HepG2 (cell line): ENCODE data around the gene SAE1. TPM values are rescaled to one million over a fixed set of nuclear protein-coding genes. Genes with fewer than 3 reads are reported as not detected.

ENCODE experiments used
- BCL6 ChIP-seq: IDR thresholded peaks from 2 replicates; pipeline ENCODE4 v1.6.1; 2016; ENCODE audit warnings: missing genetic modification reagents, missing compliant biosample characterization
- FOXJ3 ChIP-seq: sonication (generic); formaldehyde crosslinking; IDR thresholded peaks from 2 replicates; pipeline ENCODE4 v1.4.0; 2020; ENCODE audit warnings: missing genetic modification reagents, mild to moderate bottlenecking, borderline replicate concordance
- KAT8 ChIP-seq: IDR thresholded peaks from 2 replicates; pipeline ENCODE4 v1.6.1; 2016; ENCODE audit warnings: missing genetic modification reagents, missing compliant biosample characterization
- PHF8 ChIP-seq: sonication (generic); formaldehyde crosslinking; IDR thresholded peaks from 2 replicates; pipeline ENCODE4 v1.5.0; 2020; ENCODE audit warnings: missing genetic modification reagents
- TARDBP ChIP-seq: sonication (generic); formaldehyde crosslinking; IDR thresholded peaks from 2 replicates; pipeline ENCODE4 v1.8.0; 2022; ENCODE audit warnings: mild to moderate bottlenecking, missing genetic modification reagents
- TBX2 ChIP-seq: sonication (generic); formaldehyde crosslinking; IDR thresholded peaks from 2 replicates; pipeline ENCODE4 v1.5.0; 2020; ENCODE audit warnings: missing genetic modification reagents, mild to moderate bottlenecking, borderline replicate concordance
- ZFX ChIP-seq: sonication (generic); formaldehyde crosslinking; IDR thresholded peaks from 2 replicates; pipeline ENCODE4 v1.4.0; 2020; ENCODE audit warnings: mild to moderate bottlenecking, low read depth, missing genetic modification reagents, moderate library complexity
- ZNF570 ChIP-seq: sonication (generic); formaldehyde crosslinking; IDR thresholded peaks from 2 replicates; pipeline ENCODE4 v1.4.0; 2020; ENCODE audit warnings: mild to moderate bottlenecking, missing genetic modification reagents, borderline replicate concordance
- ZNF678 ChIP-seq: sonication (generic); formaldehyde crosslinking; IDR thresholded peaks from 2 replicates; pipeline ENCODE4 v1.4.0; 2020; ENCODE audit warnings: mild to moderate bottlenecking, missing genetic modification reagents
- ZNF790 ChIP-seq: sonication (generic); formaldehyde crosslinking; IDR thresholded peaks from 2 replicates; pipeline ENCODE4 v1.8.0; 2022; ENCODE audit warnings: missing genetic modification reagents, mild to moderate bottlenecking, borderline replicate concordance
- polyA plus RNA-seq, 8 experiments: library from polyadenylated mRNA; depleted of rRNA in 3 of 8; stranded (reverse) in 7 of 8; unstranded in 1 of 8; fragments of >200 nt; fragmentation: Illumina TruSeq in 4 of 8; extraction: Trizol in 4 of 8; gene quantifications; 2 replicates each; pipeline versions ENCODE4 v1.2.1 to v1.2.3, GENCODE V29; 2011 to 2016; ENCODE audit warnings: low read depth in 4 of 8, missing spikeins in 1 of 8, mixed read lengths in 1 of 8; ENCODE audit not compliant: insufficient read depth in 1 of 8
- total RNA-seq, 5 experiments: library from RNA; depleted of rRNA; stranded (reverse); fragments of >200 nt; fragmentation: Illumina TruSeq; extraction: Trizol; gene quantifications; 2 replicates each; pipeline ENCODE4 v1.2.3, GENCODE V29; 2016; ENCODE audit warnings: low read depth in 1 of 5
- TF ChIP-seq, protein P1 (sequence below): sonication (generic); formaldehyde crosslinking; IDR thresholded peaks from 2 replicates; pipeline ENCODE4 v1.9.0; 2021; ENCODE audit warnings: missing genetic modification reagents, borderline replicate concordance
- TF ChIP-seq, protein P2 (sequence below): sonication (generic); formaldehyde crosslinking; IDR thresholded peaks from 2 replicates; pipeline ENCODE4 v1.5.0; 2020; ENCODE audit warnings: mild to moderate bottlenecking, missing genetic modification reagents, borderline replicate concordance
- TF ChIP-seq, protein P3 (sequence below): sonication (generic); formaldehyde crosslinking; conservative IDR thresholded peaks from 2 replicates; pipeline ENCODE4 v1.8.0; 2022; ENCODE audit warnings: low read depth, missing genetic modification reagents
- TF ChIP-seq, protein P4 (sequence below): IDR thresholded peaks from 2 replicates; pipeline ENCODE4 v1.6.1; 2016; ENCODE audit warnings: mild to moderate bottlenecking, missing biosample characterization, missing genetic modification reagents
- TF ChIP-seq, protein P5 (sequence below): sonication (generic); formaldehyde crosslinking; IDR thresholded peaks from 2 replicates; pipeline ENCODE4 v1.5.0; 2020; ENCODE audit warnings: mild to moderate bottlenecking, missing genetic modification reagents, borderline replicate concordance
- TF ChIP-seq, protein P6 (sequence below): sonication (generic); formaldehyde crosslinking; IDR thresholded peaks from 2 replicates; pipeline ENCODE4 v1.4.0; 2020; ENCODE audit warnings: mild to moderate bottlenecking, missing genetic modification reagents

SAE1 gene
- total and polyA plus RNA-seq, 2 of the 13 experiments (the other 11 are each of a cell fraction or from before 2014, with no cell fraction given), result 87.6 to 197 TPM

DNA sequence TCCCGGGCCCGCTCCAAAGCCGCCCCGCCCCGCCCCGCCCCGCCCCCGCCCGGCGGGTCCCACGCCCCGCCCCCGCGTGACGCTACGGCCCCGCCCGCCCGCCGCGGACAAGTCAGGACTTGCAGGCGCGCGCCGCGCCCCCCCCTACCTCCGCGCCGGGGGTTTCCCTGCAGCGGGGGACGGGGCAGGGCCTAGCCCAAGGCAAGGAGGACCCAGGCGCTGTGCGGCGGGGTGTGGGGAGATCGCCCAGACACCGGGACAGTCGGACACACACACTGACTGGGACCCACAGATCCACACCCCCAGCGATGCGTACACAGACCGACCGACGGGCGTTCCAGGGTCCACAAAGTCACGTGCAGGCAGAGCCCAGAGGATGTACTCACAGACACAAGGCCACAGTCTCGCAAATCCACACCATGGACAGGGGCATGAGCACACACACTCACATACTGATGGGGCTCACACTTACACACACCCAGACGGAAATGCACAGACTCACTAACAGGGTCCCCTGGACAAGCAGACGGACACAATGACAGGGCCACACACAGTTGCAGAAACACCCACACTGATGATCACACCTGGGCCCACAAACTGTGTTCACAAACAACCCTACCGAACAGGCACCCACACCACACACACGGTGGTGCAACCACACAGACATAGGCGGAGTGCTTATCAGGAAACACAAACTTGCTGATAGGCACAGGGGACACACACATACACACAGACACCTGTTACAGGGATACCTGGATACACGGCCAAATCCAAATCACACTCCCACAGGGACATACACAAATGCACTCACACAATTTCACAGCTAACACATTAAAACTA, 100.8 kb downstream of the SAE1 start (continued):
- TF ChIP-seq, protein P1, sequence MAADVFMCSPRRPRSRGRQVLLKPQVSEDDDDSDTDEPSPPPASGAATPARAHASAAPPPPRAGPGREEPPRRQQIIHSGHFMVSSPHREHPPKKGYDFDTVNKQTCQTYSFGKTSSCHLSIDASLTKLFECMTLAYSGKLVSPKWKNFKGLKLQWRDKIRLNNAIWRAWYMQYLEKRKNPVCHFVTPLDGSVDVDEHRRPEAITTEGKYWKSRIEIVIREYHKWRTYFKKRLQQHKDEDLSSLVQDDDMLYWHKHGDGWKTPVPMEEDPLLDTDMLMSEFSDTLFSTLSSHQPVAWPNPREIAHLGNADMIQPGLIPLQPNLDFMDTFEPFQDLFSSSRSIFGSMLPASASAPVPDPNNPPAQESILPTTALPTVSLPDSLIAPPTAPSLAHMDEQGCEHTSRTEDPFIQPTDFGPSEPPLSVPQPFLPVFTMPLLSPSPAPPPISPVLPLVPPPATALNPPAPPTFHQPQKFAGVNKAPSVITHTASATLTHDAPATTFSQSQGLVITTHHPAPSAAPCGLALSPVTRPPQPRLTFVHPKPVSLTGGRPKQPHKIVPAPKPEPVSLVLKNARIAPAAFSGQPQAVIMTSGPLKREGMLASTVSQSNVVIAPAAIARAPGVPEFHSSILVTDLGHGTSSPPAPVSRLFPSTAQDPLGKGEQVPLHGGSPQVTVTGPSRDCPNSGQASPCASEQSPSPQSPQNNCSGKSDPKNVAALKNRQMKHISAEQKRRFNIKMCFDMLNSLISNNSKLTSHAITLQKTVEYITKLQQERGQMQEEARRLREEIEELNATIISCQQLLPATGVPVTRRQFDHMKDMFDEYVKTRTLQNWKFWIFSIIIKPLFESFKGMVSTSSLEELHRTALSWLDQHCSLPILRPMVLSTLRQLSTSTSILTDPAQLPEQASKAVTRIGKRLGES (CRISPR knock-in tag), result no peak
- TF ChIP-seq ZNF790, result no peak
- peak; percentile 23; the same call in 1 of the 2 replicates for TF ChIP-seq BCL6
- TF ChIP-seq, protein P2, sequence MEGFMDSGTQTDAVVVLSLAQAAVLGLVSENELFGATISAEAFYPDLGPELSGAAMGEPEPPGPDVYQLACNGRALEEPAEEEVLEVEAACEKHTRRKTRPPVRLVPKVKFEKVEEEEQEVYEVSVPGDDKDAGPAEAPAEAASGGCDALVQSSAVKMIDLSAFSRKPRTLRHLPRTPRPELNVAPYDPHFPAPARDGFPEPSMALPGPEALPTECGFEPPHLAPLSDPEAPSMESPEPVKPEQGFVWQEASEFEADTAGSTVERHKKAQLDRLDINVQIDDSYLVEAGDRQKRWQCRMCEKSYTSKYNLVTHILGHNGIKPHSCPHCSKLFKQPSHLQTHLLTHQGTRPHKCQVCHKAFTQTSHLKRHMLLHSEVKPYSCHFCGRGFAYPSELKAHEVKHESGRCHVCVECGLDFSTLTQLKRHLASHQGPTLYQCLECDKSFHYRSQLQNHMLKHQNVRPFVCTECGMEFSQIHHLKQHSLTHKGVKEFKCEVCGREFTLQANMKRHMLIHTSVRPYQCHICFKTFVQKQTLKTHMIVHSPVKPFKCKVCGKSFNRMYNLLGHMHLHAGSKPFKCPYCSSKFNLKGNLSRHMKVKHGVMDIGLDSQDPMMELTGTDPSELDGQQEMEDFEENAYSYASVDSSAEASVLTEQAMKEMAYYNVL (CRISPR knock-in tag), result peak; percentile 90; the same call in 1 of the 2 replicates
- TF ChIP-seq, protein P3, sequence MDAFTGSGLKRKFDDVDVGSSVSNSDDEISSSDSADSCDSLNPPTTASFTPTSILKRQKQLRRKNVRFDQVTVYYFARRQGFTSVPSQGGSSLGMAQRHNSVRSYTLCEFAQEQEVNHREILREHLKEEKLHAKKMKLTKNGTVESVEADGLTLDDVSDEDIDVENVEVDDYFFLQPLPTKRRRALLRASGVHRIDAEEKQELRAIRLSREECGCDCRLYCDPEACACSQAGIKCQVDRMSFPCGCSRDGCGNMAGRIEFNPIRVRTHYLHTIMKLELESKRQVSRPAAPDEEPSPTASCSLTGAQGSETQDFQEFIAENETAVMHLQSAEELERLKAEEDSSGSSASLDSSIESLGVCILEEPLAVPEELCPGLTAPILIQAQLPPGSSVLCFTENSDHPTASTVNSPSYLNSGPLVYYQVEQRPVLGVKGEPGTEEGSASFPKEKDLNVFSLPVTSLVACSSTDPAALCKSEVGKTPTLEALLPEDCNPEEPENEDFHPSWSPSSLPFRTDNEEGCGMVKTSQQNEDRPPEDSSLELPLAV (CRISPR knock-in tag), result no peak
- TF ChIP-seq ZFX (CRISPR knock-in tag), result peak; percentile 92
- TF ChIP-seq, protein P4, sequence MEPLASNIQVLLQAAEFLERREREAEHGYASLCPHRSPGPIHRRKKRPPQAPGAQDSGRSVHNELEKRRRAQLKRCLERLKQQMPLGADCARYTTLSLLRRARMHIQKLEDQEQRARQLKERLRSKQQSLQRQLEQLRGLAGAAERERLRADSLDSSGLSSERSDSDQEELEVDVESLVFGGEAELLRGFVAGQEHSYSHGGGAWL (CRISPR knock-in tag), result peak; percentile 17
- TF ChIP-seq, protein P5, sequence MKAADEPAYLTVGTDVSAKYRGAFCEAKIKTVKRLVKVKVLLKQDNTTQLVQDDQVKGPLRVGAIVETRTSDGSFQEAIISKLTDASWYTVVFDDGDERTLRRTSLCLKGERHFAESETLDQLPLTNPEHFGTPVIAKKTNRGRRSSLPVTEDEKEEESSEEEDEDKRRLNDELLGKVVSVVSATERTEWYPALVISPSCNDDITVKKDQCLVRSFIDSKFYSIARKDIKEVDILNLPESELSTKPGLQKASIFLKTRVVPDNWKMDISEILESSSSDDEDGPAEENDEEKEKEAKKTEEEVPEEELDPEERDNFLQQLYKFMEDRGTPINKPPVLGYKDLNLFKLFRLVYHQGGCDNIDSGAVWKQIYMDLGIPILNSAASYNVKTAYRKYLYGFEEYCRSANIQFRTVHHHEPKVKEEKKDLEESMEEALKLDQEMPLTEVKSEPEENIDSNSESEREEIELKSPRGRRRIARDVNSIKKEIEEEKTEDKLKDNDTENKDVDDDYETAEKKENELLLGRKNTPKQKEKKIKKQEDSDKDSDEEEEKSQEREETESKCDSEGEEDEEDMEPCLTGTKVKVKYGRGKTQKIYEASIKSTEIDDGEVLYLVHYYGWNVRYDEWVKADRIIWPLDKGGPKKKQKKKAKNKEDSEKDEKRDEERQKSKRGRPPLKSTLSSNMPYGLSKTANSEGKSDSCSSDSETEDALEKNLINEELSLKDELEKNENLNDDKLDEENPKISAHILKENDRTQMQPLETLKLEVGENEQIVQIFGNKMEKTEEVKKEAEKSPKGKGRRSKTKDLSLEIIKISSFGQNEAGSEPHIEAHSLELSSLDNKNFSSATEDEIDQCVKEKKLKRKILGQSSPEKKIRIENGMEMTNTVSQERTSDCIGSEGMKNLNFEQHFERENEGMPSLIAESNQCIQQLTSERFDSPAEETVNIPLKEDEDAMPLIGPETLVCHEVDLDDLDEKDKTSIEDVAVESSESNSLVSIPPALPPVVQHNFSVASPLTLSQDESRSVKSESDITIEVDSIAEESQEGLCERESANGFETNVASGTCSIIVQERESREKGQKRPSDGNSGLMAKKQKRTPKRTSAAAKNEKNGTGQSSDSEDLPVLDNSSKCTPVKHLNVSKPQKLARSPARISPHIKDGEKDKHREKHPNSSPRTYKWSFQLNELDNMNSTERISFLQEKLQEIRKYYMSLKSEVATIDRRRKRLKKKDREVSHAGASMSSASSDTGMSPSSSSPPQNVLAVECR, result peak; percentile 82
- TF ChIP-seq KAT8 (CRISPR knock-in tag), result 0 out of 2 replicates have a peak, but pooled peaks have one; percentile 31
- TF ChIP-seq TBX2 (CRISPR knock-in tag), result peak; percentile 82
- no peak for TF ChIP-seq ZNF678 (CRISPR knock-in tag)
- TF ChIP-seq ZNF570 (CRISPR knock-in tag), result no peak
- TF ChIP-seq, protein P6, sequence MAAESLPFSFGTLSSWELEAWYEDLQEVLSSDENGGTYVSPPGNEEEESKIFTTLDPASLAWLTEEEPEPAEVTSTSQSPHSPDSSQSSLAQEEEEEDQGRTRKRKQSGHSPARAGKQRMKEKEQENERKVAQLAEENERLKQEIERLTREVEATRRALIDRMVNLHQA (CRISPR knock-in tag), result no peak
- 0 out of 2 replicates have a peak, but pooled peaks have one; percentile 36 for TF ChIP-seq FOXJ3 (CRISPR knock-in tag)
- TF ChIP-seq TARDBP (CRISPR knock-in tag), result no peak
- TF ChIP-seq PHF8 (CRISPR knock-in tag), result peak; percentile 23
